Measurements from ENCODE around the gene GPC5. TPM values are rescaled to one million over a fixed set of nuclear protein-coding genes. Genes with fewer than 3 reads are reported as not detected.
"Not testable (repeated sequence)": the region's sequence is repeated elsewhere in the genome, so short reads cannot be mapped to it uniquely, and the experiment has no call there.

The GPC5 gene
- total and polyA plus RNA-seq, 4 donors, result 0.51 to 22.4 (median 2.0) TPM

- DNase-seq (ENCODE audit: low spot score), result no peak
- Histone ChIP-seq H3K36me3 (ENCODE audit: control insufficient read depth in 4 of 4, insufficient read depth in 3 of 4, low read depth in 1 of 4, low read length in 3 of 4) (no peaks in the 10 kb centered on the region), H3K9ac (ENCODE audit: low read depth in 1 of 2, low read length in 2 of 2) (no peak overlapping the region), H3K27ac (ENCODE audit: low read depth in 1 of 2, low read length in 2 of 2) (no peak overlapping the region), H3K27me3 (ENCODE audit: control insufficient read depth in 4 of 4, insufficient read depth in 4 of 4, low read length in 3 of 4) (no peaks in the 10 kb centered on the region), H3K4me1 (ENCODE audit: control insufficient read depth in 4 of 4, insufficient read depth in 4 of 4, low read length in 3 of 4) (no peaks in the 10 kb centered on the region), H3K9me3 (ENCODE audit: control insufficient read depth in 4 of 4, low read length in 3 of 4) (no peaks in the 10 kb centered on the region), H3K4me3 (ENCODE audit: low read depth in 1 of 3, low read length in 3 of 3) (no peak overlapping the region)
- 90% methylated on average over 2 of the region's 2 CpGs for WGBS
- no peak for TF ChIP-seq FOXA1 (IDR thresholded peaks at IDR 0.05)
- no peak for TF ChIP-seq EGR1 (IDR thresholded peaks at IDR 0.05; ENCODE audit: low read depth in 2 of 2)
- no peak for TF ChIP-seq REST (IDR thresholded peaks at IDR 0.05)
- no peak for TF ChIP-seq JUND (IDR thresholded peaks at IDR 0.05)
- TF ChIP-seq HNF4A (conservative IDR thresholded peaks at IDR 0.05), result no peak
- TF ChIP-seq TAF1 (conservative IDR thresholded peaks at IDR 0.05), result no peak
- TF ChIP-seq ATF3 (IDR thresholded peaks at IDR 0.05), result no peak
- no peak for TF ChIP-seq HNF4G (IDR thresholded peaks at IDR 0.05)
- TF ChIP-seq ZBTB33 (IDR thresholded peaks at IDR 0.05), result no peak
- no peak for TF ChIP-seq RXRA (IDR thresholded peaks at IDR 0.05)
- TF ChIP-seq NR2F2 (IDR thresholded peaks at IDR 0.05), result no peak
- TF ChIP-seq MAX (IDR thresholded peaks at IDR 0.05), result no peak
- no peak for TF ChIP-seq CTCF (IDR thresholded peaks at IDR 0.05; ENCODE audit: low read depth, low read length, missing input control)
Measured at GRCh38 chr13:91408971-91409370, 10.6 kb downstream of the GPC5 start.

- not testable (repeated sequence) for H3K9me3 ChIP-seq (ENCODE audit: control insufficient read depth in 4 of 4, low read length in 3 of 4); H3K9ac ChIP-seq (ENCODE audit: low read depth in 1 of 2, low read length in 2 of 2); H3K27ac ChIP-seq (ENCODE audit: low read depth in 1 of 2, low read length in 2 of 2); H3K4me3 ChIP-seq (ENCODE audit: low read depth in 1 of 3, low read length in 3 of 3); H3K36me3 ChIP-seq (ENCODE audit: control insufficient read depth in 4 of 4, insufficient read depth in 3 of 4, low read depth in 1 of 4, low read length in 3 of 4); DNase-seq (ENCODE audit: low spot score); H3K4me1 ChIP-seq (ENCODE audit: control insufficient read depth in 4 of 4, insufficient read depth in 4 of 4, low read length in 3 of 4); H3K27me3 ChIP-seq (ENCODE audit: control insufficient read depth in 4 of 4, insufficient read depth in 4 of 4, low read length in 3 of 4)
- WGBS, result 73% methylated on average over 5 of the region's 5 CpGs
Measured at GRCh38 chr13:91416579-91416978, 18.2 kb downstream of the GPC5 start.
